NCI-H460 (cell line): ENCODE measurements around the gene DPYD. TPM values are rescaled to one million over a fixed set of nuclear protein-coding genes. Genes with fewer than 3 reads are reported as not detected.

Source experiments
- DNase-seq: peaks from one replicate; pipeline ENCODE4 v3.0.0-alpha.2; 2016; ENCODE audit warnings: low read depth; ENCODE audit errors: extremely low read depth
- total RNA-seq: library from RNA; depleted of rRNA; stranded (reverse); fragments of >200 nt; shearing (Covaris generic); gene quantifications from 2 replicates; pipeline ENCODE4 v1.2.3, GENCODE V29; 2014

Gene DPYD
- total RNA-seq, 1 experiment from 2014 or later = 7.9 TPM

DNA sequence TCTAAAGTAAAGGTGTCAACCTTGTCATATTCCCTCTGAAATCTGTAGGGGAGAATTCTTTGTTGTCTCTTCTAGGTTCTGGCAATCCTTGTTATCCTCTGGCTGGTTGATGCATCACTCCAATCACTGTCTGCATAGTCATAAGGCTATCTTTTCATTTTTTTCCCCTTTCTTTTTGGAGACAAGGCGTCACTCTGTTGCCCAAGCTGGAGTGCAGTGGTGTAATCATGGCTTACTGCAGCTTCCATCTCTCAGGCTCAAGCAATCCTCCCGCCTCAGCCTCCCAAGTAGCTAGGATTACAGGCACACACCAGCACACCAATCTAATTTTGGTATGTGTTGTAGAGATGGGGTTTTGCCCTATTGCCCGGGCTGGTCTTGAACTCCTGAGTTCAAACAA is 12.9 kb downstream of the DPYD start:
- DNase-seq = no peak

DNA sequence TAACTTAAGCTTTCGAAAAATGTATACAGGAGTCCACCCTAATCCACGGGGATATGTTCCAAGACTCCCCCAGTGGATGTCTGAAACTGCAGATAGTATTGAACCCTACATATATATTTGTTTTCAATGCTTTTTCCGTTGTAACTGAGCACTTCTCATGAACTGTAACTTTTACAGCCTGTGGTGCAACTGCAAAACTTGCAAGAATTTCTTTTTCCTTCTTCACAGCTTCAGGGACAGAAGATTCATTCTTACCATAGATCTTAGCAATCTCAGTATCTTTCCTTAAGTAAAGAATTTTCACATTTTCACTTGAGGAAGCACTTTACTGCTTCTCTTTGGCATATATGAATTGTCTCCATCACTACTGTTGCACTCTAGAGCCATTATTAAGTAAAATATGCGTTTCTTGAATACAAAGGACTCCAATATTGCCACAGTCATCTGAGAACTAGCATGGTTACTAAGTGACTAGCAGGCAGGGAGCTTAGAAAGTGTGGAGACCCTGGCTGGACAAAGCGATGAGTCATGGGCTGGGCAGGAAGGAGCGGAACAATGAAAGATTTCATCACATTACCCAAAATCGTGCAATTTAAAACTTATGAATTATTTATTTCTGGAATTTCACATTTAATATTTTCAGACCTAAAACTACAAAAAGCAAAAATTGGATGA is 14.1 kb downstream of the DPYD start:
- DNase-seq = no peak

DNA sequence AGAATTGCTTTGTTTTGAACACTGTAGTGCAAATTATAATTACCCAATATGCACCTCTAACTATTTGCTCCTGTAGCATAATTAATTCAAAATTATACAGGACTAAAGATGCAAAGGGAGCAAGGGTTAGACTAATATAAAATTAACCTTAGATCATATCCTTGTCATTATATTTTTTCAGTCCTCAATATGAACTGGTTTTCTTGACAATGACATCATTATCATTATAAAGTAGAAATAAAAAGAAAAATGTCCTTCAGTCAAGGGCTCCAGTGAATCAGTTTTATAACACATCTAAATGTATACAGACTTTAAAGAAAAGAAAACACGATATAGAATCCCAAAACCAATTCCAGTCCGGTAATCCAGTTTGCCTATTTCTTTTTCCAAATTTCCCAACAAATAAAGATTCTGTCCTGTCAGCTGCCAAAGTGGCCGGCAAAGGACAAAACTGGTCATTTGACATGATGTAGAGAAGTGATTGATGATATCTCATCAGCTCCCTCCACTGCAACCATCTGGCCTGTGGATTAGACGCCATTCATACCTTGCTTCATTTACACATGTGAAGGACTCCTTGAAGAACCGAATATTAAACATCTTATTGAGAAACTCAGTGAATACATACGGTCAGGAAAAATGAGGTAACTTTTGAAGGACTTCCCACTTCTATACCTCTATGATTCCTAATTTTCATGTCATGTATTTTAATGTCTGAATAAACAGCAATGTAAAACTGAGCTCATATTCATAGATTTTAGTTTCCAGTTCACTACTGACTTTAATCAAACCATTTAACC is 15.5 kb downstream of the DPYD start:
- DNase-seq = no peak

DNA sequence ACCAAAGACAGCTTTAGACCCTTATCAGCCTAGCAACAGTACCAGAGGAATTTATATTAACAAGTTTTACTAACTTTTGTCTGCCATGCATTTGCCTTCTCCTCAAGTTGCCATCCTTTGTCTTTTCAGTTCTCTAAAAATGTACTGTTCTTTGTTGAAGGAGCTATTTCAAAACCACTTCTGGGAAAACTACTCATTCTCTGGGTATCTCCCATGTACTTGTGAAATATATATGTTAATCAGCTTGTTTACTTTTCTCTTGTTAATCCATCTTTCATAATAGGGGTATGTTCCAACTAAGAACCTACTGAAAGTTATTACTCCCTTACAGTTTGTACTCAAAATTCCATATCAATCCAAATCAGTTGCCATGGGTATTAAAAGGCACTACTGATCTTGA is 16.3 kb downstream of the DPYD start:
- peak; percentile 72 for DNase-seq

DNA sequence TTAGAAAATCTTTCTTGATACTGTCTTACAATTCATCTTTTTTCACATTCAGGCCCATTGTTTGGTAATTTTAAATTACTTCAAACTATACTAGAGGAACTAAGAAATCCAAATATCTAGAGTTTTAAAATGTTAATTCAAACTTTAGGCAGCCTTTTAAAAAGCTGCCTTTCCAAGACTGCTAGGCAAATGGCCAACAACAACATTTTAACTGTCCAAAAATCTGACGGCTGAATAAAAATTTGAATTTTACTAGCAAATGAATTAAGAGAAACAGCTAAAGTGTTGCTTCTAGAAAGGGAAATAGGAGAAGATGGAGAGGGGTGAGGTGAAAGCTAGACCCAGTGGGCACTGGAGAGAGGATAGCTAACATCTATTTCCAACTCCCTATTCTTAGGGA is 17.2 kb downstream of the DPYD start:
- no peak for DNase-seq

DNA sequence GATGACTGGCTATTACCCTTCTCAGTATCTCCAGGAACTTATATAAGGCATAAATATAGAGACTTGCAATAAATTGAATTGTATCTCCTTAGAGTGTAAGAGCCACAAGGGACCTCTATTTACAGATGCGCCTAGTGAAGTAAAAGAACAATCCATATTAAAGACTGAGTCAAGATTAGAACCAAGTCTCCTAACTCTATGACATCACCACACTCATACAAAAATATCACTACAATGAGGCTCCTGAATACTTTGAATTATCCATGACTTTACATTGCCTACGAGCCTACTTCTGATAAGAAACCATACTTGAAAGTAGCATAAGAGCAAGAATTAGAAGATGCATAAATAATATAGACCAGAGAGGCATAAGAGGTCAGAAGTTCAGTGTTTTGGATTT is 18.8 kb downstream of the DPYD start:
- DNase-seq = no peak

DNA sequence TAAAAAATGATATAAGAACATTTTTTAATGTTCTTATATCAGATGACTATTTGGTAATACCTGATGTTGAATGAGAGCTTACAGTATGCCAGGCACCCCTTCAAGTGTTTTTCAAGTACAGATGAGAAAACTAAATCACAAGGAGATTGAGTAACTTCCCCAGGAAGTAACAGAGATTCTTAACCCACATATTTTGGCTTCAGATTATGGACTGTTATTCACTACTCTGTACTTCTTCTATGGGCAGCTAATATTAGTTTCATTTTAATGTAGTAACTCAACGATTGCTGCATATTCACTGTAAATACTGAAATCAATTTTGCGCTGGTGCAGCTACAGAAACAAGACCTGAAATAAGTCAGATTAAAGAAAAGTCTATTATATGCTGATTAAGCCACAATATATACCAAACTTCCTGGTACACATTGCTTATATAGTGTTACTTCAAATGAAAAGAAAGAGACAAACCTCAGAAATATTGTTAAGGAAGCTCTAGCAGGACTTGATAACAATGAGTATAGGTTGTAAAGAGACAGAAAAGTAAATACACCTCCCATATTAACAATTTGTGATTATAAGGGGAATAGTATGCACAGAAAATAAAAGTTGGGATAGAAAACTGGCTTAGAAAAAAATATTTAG is 19.7 kb downstream of the DPYD start:
- DNase-seq = peak; percentile 44

DNA sequence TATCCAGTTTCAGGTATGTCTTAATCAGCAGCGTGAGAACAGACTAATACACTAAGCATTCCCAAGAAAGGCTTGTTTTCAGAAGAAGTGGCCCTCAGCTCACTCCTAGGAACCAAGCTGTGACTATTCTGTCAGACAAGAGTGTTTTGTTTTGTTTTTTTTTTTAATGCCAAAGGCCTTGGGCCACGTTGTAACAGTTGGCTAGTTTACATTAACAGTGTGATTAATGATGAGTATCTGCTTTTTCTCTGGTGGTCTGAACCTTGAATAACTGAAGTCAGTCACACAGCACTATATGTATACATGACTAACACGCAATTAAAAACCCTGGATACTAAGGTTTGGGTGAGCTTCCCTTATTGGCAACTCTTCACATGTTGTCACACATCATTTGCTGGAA is 21.9 kb downstream of the DPYD start:
- DNase-seq = no peak

DNA sequence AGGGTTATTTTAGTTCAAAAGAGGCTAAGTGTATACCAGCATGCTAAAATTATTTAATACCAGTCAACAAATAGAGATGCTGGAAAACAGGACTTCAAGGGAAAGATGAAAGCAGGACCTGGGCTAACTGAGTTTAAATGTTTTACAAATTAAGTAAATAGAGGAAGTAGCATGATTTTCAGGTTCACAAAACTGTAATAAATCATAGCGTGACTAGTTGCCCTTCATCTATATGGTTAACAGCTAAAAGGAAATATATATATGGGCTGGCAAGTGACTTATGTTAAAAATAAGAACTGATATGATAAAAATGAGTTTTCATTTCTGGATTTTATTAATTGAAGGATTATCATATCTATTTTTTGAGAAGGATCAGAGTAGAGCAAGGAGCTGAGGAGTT is 25.6 kb downstream of the DPYD start:
- DNase-seq = no peak

DNA sequence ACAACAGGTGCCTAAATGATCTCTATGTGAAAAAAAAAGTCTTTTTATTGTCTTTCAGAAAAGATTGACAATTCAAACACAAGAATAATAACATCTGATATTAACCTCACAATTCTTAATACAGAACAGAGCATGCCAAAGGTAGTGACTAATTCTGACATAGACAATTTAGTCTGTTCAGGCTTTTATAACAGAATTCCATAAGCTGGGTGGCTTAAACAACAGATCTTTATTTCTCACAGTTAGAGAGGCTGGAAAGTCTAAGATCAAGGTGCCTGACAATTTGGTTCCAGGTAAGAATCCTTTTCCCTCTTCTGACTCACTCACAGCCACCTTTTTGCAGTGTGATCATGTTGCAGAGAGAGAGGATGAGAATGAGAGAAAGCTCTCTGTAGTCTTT is 27.0 kb downstream of the DPYD start:
- no peak for DNase-seq

DNA sequence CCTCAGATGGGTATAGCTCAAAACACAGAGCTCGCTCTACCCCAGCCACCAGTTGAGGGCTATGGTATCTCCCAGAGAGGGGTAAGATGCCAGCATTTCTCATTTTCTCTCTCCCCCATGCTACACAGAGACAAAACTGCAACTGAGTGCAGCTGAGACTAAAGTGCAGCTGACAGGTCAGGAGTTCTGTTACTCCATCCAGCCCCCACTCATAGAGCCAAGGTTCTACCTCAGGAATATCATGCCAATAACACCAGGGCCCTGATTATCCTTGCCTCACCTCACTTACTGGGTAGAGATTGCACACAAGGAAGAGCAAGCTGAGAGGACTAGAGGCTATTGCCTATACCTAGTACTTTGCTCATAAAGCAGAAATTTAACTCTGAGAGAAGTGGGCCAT is 34.6 kb downstream of the DPYD start:
- DNase-seq = no peak

DNA sequence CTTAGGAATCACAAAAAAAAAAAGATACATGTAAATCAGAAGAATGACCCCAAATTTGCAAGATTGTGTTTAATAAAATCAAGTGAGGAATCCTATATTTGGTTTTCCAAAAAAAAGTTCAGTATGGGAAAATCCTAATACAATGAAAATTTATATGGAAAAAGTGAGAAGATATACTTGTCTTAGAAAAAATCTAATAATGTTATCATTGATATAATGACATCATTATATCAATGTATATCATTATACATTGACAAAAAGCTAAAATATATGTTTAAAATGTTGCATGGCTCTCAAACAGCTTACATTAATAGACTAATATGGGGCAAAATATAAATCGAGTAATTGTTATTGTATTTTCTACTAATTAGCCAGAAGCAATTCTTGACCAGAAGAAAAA is 37.0 kb downstream of the DPYD start:
- no peak for DNase-seq

DNA sequence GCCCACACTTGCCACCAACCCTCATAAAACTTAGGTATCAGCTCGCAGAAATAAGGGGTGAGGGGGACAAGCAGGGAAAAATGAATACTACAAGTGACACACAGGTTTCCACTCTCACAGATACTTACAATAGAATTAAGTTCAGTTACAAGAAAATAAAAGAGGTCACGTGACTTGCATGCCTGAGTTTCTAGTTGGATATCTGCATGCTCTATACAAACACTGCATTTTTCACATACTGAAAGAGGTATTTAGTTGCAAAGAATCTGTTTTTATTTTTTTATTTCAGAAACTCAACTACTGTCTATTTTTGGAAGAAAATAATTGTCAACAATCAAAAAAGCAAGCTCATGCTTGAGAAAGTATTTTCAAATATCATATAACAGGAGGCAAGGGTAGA is 43.5 kb downstream of the DPYD start:
- no peak for DNase-seq

DNA sequence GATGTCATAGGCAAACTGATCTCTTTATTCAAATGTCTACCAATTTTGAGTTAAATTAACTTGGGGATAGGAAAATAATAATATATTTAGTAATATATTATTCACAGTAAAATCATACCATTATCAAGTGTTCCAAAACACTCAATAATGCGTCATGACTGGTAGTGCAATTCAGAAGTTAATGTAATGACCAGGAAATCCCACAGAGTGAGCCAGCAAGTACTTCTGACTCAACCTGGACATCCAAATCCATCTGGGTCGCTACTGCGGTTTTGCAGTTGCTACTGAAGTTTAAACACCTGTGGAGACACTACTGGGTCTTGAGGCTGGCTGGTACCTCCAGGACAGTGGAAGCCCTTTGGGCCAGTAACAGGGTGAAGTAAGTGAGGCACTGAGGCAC is 44.8 kb downstream of the DPYD start:
- DNase-seq = no peak

DNA sequence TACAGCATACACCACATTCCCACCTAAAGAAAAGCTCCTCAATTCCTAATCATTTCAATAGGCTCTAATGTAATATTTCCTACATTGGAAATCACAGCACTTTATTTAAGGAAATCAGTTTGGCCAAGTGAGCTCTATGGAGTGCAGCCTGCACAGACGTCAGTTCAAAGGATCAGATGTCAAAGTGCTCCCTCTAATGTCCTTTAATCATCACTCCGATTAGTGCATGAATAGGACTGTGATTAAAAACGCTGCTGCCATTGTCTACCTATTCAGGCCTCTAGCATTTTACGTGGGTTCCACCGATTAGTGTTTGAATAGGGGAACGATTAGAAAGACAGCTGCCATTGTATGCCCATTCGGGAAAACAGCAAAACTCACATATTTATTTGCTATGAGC is 50.2 kb downstream of the DPYD start:
- no peak for DNase-seq

DNA sequence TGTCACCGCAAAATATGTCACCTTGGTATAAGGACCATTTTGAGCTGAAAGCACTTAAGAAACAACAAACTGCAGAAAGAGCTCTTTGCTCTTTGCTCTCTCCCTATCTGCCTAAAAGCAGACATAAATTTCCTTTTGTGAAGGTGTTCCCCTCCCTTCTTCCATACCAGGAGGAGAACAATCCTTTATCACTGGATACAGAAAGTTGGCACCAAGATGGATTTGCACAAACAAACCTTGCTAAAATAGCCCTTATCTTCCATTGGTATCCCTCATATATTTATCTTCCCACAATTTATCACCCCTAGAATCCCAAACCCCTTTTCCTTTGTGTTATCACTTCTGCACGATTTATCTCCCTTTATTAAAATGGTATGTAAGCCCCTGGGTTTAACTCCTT is 51.4 kb downstream of the DPYD start:
- DNase-seq = no peak

DNA sequence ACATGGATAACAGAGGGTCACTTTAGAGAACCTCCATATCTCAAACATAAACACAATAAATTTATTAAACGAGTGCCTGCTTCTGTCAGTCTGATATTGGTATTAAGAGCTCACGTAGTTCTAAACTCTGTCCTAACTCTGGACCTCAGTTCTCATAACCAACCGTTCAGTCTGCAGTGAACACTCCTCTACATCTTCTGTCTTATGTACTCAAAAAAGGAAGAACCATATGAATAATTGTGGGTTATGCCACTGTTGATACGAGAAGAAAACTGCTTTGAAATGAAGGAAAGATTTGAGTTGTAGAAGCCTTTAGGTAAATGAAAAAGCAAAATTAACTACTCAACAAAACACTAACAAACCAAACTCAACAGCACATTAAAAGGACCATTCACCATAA is 53.7 kb downstream of the DPYD start:
- DNase-seq = no peak

DNA sequence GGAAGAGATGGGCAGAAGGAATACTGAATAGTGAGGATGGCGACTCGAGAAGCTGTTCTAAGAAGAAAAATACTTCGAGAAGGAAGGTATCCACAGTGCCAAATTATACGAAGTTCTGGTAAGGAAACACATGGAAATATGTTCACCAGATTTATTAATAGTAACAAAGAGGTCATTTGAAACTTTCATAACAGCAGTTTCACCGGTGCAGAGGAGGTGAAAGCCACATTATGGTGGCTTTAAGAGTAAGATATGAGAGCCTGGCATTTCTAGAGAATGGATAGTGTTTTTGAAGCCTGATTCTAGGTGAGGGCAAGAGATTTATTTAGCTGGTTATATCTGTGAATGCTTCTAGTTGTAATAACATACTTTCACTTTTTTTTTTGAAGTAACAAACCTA is 56.2 kb downstream of the DPYD start:
- no peak for DNase-seq

DNA sequence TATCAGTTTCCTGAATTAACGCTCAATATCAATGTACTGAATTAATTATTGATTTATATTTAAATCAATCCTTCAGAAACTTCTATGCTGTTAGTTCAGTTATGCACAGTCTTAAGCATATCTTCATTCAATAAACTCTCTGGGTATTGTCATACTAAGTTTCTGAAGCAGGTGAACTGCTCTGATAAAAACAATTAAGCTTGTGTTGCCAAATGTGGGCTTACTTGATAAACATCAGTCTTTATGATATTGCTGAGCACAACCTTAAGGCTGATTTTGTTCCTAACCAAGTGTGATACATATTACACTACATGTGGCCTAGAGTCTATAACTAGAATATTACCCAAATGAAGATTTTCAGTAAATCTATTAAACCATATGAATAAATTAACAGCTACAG is 67.6 kb downstream of the DPYD start:
- DNase-seq = no peak

DNA sequence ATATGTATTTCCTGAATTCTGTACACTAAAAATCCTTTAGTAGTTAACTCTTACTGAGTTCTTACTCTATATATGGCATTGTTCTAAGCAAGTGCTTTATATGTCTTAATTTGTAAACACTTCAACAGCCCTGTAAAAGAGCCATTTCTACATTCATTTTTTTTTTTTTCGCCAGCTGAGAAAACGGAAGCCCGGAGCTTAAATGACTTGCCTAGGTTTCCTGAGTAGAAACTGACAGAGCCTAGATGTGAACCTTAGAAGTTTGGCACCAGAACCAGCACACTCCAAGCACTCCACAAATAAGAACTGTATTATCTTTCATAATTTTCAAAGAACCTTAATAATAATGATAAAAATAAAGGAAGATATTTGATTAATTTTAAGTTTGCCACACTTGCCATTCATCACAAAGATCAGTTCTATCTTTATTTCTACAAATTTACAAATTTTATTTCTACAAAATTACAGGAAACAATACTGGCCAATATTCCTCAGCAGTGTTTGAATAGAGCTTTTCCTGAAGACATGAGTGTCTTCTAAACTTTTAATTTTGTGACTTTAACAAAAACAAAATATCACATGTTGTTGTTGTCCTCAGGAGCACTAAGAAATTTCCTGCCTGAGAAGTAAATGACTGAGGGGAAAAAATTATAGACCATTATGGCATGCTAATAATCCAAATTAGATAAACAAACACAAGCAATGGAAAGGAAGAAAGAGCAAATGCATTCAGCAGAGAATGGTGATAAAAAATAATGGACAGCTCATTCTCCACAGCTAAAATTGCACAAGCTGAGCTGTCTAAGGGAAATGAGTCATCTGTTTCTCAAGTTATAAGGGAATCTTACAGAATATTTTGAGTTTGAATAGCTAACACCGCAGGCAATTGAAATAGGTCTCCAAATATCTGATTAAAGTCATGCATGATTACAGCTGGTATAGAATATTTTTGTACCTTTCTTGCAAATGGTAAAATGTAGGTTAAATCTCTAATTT is 71.2 kb downstream of the DPYD start:
- DNase-seq = peak; percentile 59

DNA sequence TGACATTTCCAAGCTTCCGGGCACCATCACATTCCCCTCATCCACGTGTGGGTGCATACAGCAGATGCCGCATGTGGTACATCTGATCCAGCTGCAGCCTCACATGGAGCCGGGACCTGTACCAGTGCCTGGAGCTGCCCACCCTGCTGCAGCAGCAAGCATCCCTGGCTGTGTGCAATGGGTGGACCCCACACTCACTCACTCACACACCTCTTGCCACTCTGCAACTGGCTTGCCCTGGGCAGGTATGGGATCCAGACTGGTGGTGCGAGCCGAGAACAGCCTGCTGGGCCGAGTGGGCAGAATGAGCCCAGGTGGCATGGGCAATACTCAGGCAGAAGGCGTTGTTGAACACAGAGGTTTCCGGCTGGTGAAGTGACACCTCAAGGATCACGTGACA is 75.0 kb downstream of the DPYD start:
- no peak for DNase-seq
